Mesodermal cell (in vitro differentiated cells): Measurements from ENCODE around the gene NT5C2.
"Not testable (repeated sequence)": the region's sequence is repeated elsewhere in the genome, so short reads cannot be mapped to it uniquely, and the experiment has no call there.

Source experiments
- H3K27ac ChIP-seq: 2 replicates; pipeline ENCODE4 v1.7.0; 2013; ENCODE audit warnings: mild to moderate bottlenecking, low read depth, low read length, moderate library complexity; ENCODE audit not compliant: severe bottlenecking
- H3K36me3 ChIP-seq: 2 replicates; pipeline ENCODE4 v1.7.1; 2013; ENCODE audit warnings: mild to moderate bottlenecking, low read length, moderate library complexity; ENCODE audit not compliant: control insufficient read depth, insufficient read depth
- H3K4me1 ChIP-seq: one replicate; pipeline ENCODE4 v1.7.1; 2013; ENCODE audit warnings: mild to moderate bottlenecking, low read length; ENCODE audit not compliant: insufficient read depth, control insufficient read depth, poor library complexity, severe bottlenecking
- H3K4me3 ChIP-seq: 2 replicates; pipeline ENCODE4 v1.7.0; 2013; ENCODE audit warnings: low read length, control low read depth, mild to moderate bottlenecking; ENCODE audit not compliant: insufficient read depth, poor library complexity, severe bottlenecking; ENCODE audit errors: extremely low read depth
- H3K9me3 ChIP-seq: 2 replicates; pipeline ENCODE4 v1.7.1; 2013; ENCODE audit warnings: mild to moderate bottlenecking, low read length, moderate library complexity; ENCODE audit not compliant: control insufficient read depth
- WGBS, 2 experiments: methylation state at CpG; one replicate each; pipeline ENCODE4 v1.1.5; 2013; ENCODE audit warnings: missing lambda C conversion rate in 2 of 2; ENCODE audit not compliant: insufficient coverage in 2 of 2; 5-methylcytosine and 5-hydroxymethylcytosine counted together

NT5C2 gene

DNA sequence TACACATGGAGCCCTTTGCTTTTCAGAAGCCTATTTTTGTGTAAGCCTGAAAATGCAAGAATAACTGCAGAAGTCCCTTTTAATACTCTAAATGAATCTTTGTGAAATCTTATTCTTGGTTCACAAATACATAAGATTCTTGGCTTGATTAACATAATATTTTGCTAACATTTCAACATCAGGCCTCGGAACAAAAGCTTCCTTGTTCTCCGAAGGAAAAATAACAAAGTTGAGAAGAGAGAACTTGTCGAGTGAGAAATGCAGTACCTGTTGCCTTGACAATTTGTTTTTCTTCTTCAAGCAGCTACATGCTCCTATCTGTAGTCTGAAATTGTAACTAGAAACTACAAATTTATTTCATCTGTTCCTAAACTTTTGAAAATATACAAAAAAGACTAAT is 8.5 kb downstream of the NT5C2 start:
- no peak overlapping the region for H3K4me3 ChIP-seq
- no peak overlapping the region for H3K27ac ChIP-seq
- WGBS, 2 experiments: 81 to 92% methylated on average over 2 to 3 of the region's 3 CpGs
- no peaks in the 10 kb centered on the region for H3K9me3 ChIP-seq
- peaks cover 49% of the 10 kb centered on the region for H3K36me3 ChIP-seq
- H3K4me1 ChIP-seq: peaks cover 32% of the 10 kb centered on the region

GRCh38 chr10:103183991-103184451 is 9.1 kb downstream of the NT5C2 start:
- not testable (repeated sequence) for H3K9me3 ChIP-seq

GRCh38 chr10:103181244-103181643 is 11.8 kb downstream of the NT5C2 start:
- no peak overlapping the region for H3K4me3 ChIP-seq
- H3K9me3 ChIP-seq: no peaks in the 10 kb centered on the region
- H3K4me1 ChIP-seq: peaks cover 27% of the 10 kb centered on the region
- WGBS, 2 experiments: 100% methylated on average over 3 of the region's 4 CpGs; no CpG with 5 or more reads in 1 of the 2 experiments
- H3K27ac ChIP-seq: no peak overlapping the region
- peaks cover 54% of the 10 kb centered on the region for H3K36me3 ChIP-seq

More at GRCh38 chr10:103183991-103184451, 9.1 kb downstream of the NT5C2 start:
- peaks cover 53% of the 10 kb centered on the region for H3K36me3 ChIP-seq
- not testable (repeated sequence) for H3K4me3 ChIP-seq, H3K27ac ChIP-seq
- peaks cover 27% of the 10 kb centered on the region for H3K4me1 ChIP-seq
- WGBS, 2 experiments: 87 to 88% methylated on average over 12 of the region's 12 CpGs

- Histone ChIP-seq H3K9me3 (no peaks in the 10 kb centered on the region), H3K4me3 (no peak overlapping the region), H3K27ac (no peak overlapping the region), H3K4me1 (peaks cover 22% of the 10 kb centered on the region), H3K36me3 (peaks cover 57% of the 10 kb centered on the region)
- WGBS, 2 experiments: 94 to 100% methylated on average over 2 of the region's 4 CpGs
These were observed 12.6 kb downstream of the NT5C2 start for GRCh38 chr10:103180491-103180890.

DNA sequence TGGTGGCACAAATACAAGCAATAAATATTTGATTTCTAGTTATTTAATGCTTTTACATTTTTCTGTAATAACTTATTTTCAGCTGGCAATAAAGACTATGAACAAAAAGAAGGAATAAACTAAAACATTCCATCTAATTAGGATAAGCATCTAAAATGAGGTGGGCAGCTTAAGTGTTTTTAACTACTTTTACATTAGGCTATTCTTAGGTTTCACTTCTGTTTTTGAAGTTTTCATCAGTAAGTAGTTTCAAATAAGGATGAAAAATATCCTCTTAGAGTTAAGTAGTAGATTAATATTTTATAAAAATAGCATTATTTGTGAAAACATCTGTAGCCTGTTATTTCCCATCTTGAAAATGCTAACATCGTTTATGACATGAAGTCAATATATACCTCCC is 15.9 kb downstream of the NT5C2 start:
- Histone ChIP-seq H3K4me3 (no peak overlapping the region), H3K36me3 (peaks cover 82% of the 10 kb centered on the region), H3K9me3 (no peaks in the 10 kb centered on the region), H3K27ac (no peak overlapping the region), H3K4me1 (peaks cover 5% of the 10 kb centered on the region)
- 89 to 100% methylated on average over 1 of the region's 1 CpG for whole genome bisulfite sequencing, 2 experiments

DNA sequence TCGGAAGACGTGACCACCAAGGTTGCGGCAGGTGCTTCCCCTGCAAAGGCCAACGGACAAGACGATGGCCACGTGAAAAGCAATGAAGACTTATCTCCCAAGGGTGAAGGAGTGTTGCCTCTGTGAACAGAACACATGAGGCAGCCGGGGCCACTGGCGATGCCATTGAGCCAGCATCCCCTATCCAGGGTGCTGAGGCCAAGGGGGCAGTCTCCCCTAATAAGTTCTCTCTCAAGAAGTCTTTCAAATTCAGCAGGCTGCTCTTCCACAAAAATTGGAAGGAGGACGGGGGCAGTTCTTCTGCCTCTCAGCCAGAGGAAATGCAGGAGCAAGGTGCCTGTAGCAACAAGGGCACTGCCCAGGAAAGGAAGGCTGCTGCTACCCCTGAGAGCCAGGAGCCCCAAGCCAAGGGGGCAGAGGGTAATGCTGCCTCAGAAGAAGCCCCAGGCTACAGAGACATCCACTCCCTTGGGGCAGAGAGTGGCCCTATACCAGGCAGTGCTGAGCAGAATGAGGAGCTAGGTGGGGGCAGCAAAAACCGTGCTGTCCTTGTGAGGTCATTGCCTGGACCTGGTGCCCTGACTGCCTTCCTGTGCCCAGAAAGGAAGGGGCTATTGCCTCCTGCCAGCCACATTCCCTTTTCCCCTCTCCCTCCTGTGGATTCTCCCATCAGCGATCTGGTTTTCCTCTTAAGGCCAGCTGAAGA is 17.3 kb downstream of the NT5C2 start:
- peaks cover 82% of the 10 kb centered on the region for H3K36me3 ChIP-seq
- 92 to 93% methylated on average over 11 of the region's 11 CpGs for WGBS, 2 experiments
- H3K4me3 ChIP-seq: no peak overlapping the region
- no peaks in the 10 kb centered on the region for H3K9me3 ChIP-seq
- H3K4me1 ChIP-seq: no peaks in the 10 kb centered on the region
- no peak overlapping the region for H3K27ac ChIP-seq

DNA sequence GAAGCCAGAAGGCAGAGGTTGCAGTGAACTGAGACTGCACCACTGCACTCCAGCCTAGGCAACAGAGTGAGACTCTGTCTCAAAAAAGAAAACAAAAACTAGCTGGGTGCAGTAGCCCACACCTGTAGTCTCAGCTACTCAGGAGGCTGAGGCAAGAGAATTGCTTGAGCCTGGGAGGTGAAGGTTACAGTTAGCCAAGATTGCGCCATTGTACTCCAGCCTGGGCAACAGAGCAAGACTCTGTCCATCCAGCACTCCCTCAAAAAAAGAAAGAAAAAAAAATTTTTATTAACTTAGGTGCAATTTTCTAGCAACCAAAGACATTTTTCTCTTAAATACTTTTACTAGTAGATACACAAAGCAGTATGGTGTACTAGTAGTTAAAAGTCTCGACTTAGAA is 18.7 kb downstream of the NT5C2 start:
- not testable (repeated sequence) for H3K27ac ChIP-seq, H3K4me3 ChIP-seq, H3K9me3 ChIP-seq, H3K4me1 ChIP-seq
- no CpG with 5 or more reads among the region's 2 CpGs for WGBS, 2 experiments
- H3K36me3 ChIP-seq: peaks cover 83% of the 10 kb centered on the region

DNA sequence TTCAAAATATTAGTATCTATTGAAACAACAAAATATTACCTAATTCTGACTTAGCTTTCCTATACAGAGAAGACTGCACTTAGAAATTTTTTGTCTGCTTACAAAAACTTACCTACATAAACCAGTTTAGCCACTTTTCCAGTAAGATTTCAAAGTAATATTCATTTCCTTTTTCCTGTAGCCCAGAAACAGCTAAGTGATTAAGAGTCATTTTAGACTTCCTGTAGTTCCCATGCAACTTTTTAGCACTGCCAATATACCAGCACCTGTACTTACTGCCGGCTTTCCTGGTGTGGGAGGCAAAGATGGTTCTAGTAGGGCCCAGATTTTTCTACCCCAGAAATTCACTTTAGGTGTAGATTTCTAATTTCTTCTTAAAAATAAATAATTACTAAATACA is 21.8 kb downstream of the NT5C2 start:
- WGBS, 2 experiments: no CpG with 5 or more reads among the region's 1 CpG
- peaks cover 81% of the 10 kb centered on the region for H3K36me3 ChIP-seq
- no peaks in the 10 kb centered on the region for H3K9me3 ChIP-seq
- no peak overlapping the region for H3K27ac ChIP-seq
- H3K4me1 ChIP-seq: peaks cover 7% of the 10 kb centered on the region
- no peak overlapping the region for H3K4me3 ChIP-seq

- Histone ChIP-seq H3K4me3 (no peak overlapping the region), H3K9me3 (no peaks in the 10 kb centered on the region), H3K4me1 (peaks cover 7% of the 10 kb centered on the region), H3K36me3 (peaks cover 74% of the 10 kb centered on the region), H3K27ac (no peak overlapping the region)
These were observed 24.6 kb downstream of the NT5C2 start for GRCh38 chr10:103168438-103168837.

DNA sequence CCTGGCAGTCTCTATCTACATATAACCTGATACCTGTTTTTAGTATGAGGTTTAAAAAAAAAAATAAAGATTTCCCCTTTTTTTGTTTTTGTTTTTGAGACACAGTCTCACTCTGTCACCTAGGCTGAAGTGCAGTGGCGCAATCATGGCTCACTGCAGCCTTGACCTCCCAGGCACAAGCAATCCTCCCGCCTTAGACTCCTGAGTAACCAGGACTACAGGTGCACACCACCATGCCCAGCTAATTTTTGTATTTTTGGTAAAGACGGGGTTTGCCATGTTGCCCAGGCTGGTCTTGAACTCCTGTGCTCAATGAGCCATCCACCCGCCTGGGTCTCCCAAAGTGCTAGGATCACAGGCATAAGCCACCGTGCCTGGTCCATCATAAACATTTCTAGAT is 25.5 kb downstream of the NT5C2 start:
- H3K36me3 ChIP-seq: peaks cover 73% of the 10 kb centered on the region
- WGBS, 2 experiments: 96 to 100% methylated on average over 3 to 4 of the region's 5 CpGs
- not testable (repeated sequence) for H3K9me3 ChIP-seq

DNA sequence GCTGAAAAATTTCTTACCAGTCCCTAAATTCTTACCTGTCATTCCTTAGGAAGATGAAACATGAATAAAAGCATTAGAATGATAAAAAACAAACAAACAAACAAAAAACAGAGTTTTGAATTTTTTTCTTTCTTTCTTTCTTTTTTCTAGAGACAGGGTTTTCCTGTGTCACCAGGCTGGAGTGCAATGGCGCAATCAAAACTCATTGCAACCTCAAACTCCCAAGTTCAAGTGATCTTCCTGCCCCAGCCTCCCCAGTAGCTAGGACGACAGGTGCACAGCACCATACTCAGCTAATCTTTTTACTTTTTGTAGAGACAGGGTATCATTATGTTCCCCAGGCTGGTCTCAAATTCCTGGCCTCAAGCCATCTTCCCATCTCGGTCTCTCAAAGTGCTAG is 26.5 kb downstream of the NT5C2 start:
- Histone ChIP-seq H3K27ac (no peak overlapping the region), H3K36me3 (peaks cover 76% of the 10 kb centered on the region), H3K4me1 (peaks cover 7% of the 10 kb centered on the region), H3K4me3 (no peak overlapping the region), H3K9me3 (no peaks in the 10 kb centered on the region)
- 100% methylated on average over 1 of the region's 3 CpGs; no CpG with 5 or more reads in 1 of the 2 experiments for WGBS, 2 experiments

More for the DNA sequence above, 25.5 kb downstream of the NT5C2 start:
- H3K4me3 ChIP-seq, H3K4me1 ChIP-seq, H3K27ac ChIP-seq: not testable (repeated sequence)
